HG03520 (cell line): ENCODE data around the gene TMEFF1.

Experiments
- ATAC-seq: cut with Tn5 transposase; IDR thresholded peaks from one replicate; pipeline ENCODE4 v1.9.1; 2021; ENCODE audit warnings: mild to moderate bottlenecking, moderate library complexity; ENCODE audit not compliant: unreplicated experiment

Gene TMEFF1

DNA sequence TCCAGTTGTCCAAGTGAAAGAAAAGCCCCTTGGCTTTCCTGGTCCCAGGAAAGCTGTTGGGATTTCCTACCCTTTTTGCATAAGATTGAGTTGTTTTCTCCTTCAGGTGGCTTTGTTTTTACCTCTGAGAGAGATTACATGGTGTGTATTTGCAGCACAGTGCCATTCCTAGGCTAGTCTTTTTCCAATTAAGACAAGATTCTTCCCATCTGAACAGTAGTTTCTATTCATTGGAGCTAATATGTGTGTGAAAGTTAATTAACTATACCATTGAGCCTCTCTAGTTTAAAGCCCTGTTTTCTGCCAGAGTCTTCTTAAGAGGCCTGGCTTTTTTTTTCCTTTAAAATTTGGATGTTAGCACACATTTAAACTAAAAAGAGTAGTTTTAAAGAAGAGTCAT lies 25.9 kb upstream of the TMEFF1 start:
- no peak for ATAC-seq

GRCh38 chr9:100448266-100448665 lies 24.7 kb upstream of the TMEFF1 start:
- no peak for ATAC-seq

DNA sequence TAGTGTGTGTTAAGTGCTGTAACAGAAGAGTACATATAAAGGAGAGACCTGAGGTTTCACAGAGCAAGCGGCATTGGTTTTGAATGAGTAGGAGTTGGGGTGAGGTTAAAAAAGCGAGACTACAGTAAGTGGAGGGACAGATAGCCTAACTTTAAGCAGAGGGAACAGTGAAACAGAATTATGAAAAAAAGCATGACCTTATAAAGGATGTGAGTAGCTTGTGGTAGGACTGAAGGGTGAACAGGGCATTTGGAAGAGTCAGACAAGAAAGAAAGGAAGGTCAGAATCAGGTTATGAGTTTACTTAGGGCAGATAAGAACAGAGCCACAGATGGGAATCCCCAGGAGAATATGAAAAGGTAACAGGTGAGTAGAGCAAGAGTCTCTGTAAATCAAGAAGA lies 23.5 kb upstream of the TMEFF1 start:
- no peak for ATAC-seq

GRCh38 chr9:100452894-100453293 lies 20.1 kb upstream of the TMEFF1 start:
- ATAC-seq = no peak

GRCh38 chr9:100455470-100455869 lies 17.5 kb upstream of the TMEFF1 start:
- no peak for ATAC-seq

- no peak for ATAC-seq
Measured at GRCh38 chr9:100457517-100457916, 15.4 kb upstream of the TMEFF1 start.

DNA sequence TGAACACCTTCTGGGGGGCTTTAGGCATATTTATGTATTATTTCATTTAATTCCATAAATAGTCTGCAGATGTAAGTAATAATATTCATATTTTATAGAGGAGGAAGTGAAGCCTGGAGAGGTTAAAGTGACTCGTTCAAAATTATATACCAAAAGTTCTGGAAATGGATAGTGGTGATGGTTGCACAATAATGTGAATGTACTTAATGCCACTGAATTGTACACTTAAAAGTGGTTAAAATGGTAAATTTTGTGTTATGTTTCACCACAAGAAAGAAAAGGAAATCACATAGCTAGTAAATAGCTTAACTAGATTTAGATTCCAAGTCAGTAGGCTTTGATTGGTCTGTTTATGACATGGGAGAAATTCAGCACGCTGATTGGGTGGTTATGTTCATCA lies 13.0 kb upstream of the TMEFF1 start:
- no peak for ATAC-seq

DNA sequence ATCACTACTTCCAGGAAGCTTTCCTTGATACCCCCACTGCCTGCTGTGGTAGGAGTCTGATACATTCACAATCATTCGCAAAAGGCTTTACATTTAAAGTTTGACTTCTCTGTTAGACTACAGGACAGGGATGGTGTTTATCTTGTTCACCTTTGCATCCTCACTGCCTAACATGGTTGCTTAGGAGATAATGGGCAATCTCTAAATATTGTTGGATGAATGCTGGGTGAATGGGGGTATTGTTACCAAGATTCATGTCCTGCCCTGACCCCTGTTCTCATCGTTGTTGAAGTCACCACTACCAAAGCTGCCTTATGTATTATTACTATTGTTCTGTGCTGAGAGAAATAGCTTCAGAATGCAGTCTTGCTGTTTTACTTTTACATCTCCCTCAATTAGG lies 7.7 kb upstream of the TMEFF1 start:
- ATAC-seq = no peak

- no peak for ATAC-seq
Measured at GRCh38 chr9:100465761-100466160, 7.2 kb upstream of the TMEFF1 start.

DNA sequence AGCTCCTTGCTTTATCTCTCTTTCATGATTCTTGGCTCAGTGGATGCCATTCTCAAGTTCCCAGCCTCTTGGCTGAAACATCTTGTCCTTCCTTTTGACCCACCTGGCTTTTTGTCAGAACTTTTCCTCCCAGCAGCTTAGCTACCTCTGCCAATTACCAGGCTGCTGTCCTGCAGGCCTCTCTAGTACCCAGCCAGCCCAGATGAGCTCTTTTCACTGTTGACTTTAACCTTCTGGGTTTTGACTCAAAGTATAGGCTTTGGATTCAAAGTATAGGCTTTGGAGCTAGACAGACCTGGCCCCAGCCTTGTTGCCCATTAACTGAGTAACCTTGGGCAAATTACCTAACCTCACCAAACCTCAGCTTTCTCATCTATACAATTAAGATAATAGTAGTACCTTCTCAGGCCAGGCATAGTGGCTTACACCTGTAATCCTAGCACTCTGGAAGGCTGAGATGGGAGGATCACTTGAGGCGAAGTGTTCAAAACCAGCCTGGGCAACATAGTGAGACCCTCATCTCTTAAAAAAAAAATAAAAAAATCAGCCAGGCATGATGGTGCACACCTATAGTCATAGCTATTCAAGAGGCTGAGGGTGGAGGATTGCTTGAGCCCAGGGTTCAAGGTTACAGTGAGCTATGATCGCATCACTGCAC lies 6.6 kb upstream of the TMEFF1 start:
- no peak for ATAC-seq

DNA sequence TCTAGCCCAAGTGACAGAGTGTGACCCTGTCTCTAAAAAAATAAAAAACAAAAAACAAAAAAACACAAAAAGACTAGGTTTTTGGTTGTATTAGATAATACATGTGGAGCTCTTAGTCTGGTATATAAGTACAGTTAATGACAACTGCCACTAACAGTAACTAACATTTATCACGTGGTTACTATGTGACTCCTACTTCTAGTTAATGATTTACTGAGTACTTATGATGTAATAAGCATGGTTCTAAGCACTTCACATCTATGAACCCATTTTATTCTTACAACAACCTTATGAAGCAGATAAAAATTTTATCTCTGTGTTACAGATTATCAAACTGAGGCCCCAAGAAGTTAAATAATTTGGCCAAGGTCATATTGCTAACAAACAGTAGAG lies 6.1 kb upstream of the TMEFF1 start:
- peak; percentile 48 for ATAC-seq

GRCh38 chr9:100468041-100468440 lies 4.9 kb upstream of the TMEFF1 start:
- no peak for ATAC-seq

GRCh38 chr9:100472268-100472667 lies 681 bp upstream of the TMEFF1 start:
- no peak for ATAC-seq

GRCh38 chr9:100473276-100474081 lies 530 bp downstream of the TMEFF1 start:
- peak; percentile 67 for ATAC-seq

DNA sequence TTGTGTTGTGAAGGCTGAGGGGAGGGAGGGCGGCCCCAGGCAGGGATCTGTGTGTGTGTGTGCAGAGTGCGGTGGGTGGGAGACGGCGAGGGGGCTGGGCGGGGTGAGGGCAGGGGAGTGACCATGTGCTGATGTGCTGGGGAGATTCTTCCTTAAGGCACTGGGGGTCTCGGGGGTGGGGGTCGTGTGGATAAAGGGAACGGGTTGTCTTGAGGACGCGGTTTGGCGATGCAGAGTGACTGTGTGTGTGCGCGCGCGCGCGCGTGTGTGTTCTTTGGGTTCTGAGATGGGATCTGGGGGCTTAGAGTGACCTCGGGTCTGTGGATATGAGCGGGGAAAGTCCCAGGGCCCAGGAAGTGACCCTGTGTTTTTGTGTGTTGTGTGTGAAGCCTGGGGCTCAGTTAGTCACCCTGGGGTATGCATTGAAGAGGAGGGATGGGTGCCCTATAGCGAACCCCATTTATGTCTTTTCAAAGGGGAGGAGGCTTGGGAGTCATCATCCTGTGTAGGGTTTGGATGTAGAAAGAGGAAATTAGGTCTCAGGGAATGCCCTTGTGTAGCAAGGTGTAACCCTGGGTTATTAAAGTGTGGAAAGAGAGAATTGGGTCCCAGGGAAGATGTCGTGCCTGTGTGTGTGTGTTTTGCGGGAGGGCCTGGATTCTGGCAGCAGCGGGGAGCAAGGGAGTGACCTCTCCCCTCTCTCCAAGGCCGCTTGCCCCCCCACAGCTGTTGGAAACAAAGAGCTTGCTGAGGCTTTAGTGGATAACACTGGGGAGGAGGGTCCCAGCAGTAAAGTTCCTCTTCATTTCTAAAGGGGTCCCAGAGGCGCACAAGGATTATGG lies 1.4 kb downstream of the TMEFF1 start:
- ATAC-seq = no peak

DNA sequence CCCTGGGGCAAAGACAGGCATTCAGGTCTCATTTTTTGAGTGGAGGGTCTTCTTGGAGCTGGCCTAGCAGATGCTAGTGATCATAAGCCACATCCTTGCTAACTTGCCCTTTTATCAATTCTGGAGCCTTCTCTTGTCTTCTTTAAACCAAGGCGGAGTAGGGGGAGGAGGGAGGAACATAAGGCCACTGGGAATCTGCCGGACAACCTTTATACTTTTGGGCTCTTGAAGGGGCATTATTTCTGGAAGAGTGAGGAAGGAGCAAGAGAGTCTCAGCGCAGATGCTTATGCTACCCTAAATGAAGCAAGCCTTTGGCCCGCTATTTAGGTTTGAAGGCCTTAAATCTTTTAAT lies 2.0 kb downstream of the TMEFF1 start:
- no peak for ATAC-seq

DNA sequence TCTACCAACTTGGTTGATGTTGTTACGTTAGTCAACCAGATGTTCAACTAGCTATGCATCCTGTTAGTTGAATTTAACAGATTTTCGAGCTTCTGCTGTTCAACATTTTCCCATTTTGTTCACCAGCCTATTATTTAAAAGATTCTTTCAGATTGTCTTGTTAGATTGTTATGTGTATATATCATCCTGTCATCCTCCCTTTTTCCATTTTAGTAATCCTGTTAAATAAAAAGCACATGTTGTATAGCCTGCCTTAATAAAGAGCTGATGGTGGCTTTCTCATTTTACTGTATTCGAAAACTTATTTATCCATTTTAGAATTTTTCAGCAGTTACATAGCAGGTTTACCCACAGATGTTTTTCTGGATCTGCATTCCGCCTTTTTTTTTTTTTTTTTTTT lies 4.3 kb downstream of the TMEFF1 start:
- ATAC-seq = no peak

DNA sequence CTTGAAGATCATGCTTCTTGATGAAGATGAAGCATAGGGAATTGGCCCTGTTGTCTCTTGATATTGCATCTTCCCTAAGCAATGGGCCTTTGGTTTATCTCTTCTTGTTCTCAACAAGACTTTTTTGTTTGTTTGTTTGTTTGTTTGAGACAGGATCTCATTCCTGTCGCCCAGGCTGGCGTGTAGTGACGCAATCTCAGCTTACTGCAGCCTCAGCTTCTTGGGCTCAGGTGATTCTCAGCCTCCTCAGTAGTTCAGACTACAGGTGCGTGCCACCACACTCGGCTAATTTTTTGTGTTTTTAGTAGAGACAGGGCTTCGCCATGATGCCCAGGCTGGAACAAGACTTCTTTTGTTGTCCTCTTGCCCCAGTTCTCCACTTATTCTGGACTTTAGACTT lies 5.2 kb downstream of the TMEFF1 start:
- no peak for ATAC-seq

DNA sequence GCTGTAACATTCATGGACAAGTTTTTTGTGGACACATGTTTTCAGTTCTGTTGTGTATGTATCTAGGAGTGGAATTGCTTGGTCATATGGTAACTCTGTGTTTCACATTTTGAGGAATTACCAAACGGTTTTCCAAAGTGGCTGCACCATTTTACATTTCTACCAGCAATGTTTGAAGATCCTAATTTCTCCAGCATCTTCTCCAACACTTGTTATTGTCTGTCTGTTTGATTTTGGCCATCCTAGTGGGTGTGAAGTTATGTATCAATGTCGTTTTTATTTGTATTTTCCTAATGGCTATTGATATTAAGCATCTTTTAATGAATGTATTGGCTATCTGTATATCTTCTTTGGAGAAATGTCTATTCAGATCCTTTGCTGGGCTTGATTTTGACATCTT lies 6.9 kb downstream of the TMEFF1 start:
- ATAC-seq = no peak

GRCh38 chr9:100485196-100485595 lies 12.2 kb downstream of the TMEFF1 start:
- no peak for ATAC-seq

- no peak for ATAC-seq
Measured at GRCh38 chr9:100486479-100487176, 13.7 kb downstream of the TMEFF1 start.
